Esophagus muscularis mucosa (tissue), 4 donors: Measurements from ENCODE around the gene FITM1.

Experiments used
- CTCF ChIP-seq, 3 experiments: fragments of 200-600 bp in 2 of 3; fragments of 450-650 bp in 1 of 3; sonication (generic) in 2 of 3; IDR thresholded peaks; one replicate each; pipeline ENCODE4 v1.5.1; 2017 to 2019; ENCODE audit warnings: antibody characterized with exemption in 3 of 3, mild to moderate bottlenecking in 2 of 3, moderate library complexity in 1 of 3
- EP300 ChIP-seq: sonication (generic); formaldehyde crosslinking; IDR thresholded peaks from one replicate; pipeline ENCODE4 v1.6.1; 2017; ENCODE audit warnings: antibody characterized with exemption
- POLR2A ChIP-seq: fragments of 450-650 bp; IDR thresholded peaks from one replicate; pipeline ENCODE4 v1.6.1; 2017; ENCODE audit warnings: antibody characterized with exemption, moderate library complexity, mild to moderate bottlenecking, low read depth
- POLR2AphosphoS5 ChIP-seq, 2 donors: sonication (generic); formaldehyde crosslinking; IDR thresholded peaks; one replicate each; pipeline ENCODE4 v1.6.1; 2017; ENCODE audit warnings: antibody characterized with exemption in 2 of 2

DNA sequence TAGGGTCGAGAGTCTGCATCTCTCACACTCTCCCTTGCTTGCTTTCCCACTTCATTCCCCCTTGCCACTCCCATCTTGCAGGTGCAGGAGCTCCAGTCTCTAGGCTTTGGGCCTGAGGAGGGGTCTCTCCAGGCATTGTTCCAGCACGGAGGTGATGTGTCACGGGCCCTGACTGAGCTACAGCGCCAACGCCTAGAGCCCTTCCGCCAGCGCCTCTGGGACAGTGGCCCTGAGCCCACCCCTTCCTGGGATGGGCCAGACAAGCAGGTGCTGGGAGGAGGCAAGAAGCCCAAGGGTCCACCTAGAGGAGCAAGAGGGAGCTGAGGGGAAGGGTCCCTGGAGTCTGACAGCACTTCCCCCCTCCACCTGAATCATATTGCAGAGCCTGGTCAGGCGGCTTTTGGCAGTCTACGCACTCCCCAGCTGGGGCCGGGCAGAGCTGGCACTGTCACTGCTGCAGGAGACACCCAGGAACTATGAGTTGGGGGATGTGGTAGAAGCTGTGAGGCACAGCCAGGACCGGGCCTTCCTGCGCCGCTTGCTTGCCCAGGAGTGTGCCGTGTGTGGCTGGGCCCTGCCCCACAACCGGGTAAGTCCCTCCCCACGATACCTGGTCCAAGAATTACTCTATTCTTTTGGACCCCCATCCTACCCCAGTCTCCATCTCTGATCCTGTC, 21.1 kb downstream of the FITM1 start:
- TF ChIP-seq POLR2A (no peak), POLR2AphosphoS5 (IDR thresholded peaks at IDR 0.05) (no peak), CTCF (IDR thresholded peaks at IDR 0.05) (no peak), EP300 (no peak)
